Fibroblast of villous mesenchyme (primary cell): ENCODE measurements around the gene FUBP3. TPM values are rescaled to one million over a fixed set of nuclear protein-coding genes. Genes with fewer than 3 reads are reported as not detected.

ENCODE experiments used
- DNase-seq: peaks from one replicate; pipeline ENCODE4 v3.0.0-alpha.2; 2010; ENCODE audit warnings: low read depth
- H3K4me3 ChIP-seq: 2 replicates; pipeline ENCODE4 v1.5.1; 2011; ENCODE audit warnings: low read depth, mild to moderate bottlenecking, low read length
- total RNA-seq: library from RNA; depleted of rRNA; stranded (reverse); fragments of >200 nt; gene quantifications from 2 replicates; pipeline ENCODE4 v1.2.3, GENCODE V29; 2012
- TF ChIP-seq, protein P1 (sequence below): IDR thresholded peaks from 2 replicates; pipeline ENCODE4 v1.5.1; 2012; ENCODE audit warnings: low read depth, mild to moderate bottlenecking, low read length; ENCODE audit not compliant: insufficient read depth

FUBP3 gene
- total RNA-seq, 1 donor = 39.3 TPM

DNA sequence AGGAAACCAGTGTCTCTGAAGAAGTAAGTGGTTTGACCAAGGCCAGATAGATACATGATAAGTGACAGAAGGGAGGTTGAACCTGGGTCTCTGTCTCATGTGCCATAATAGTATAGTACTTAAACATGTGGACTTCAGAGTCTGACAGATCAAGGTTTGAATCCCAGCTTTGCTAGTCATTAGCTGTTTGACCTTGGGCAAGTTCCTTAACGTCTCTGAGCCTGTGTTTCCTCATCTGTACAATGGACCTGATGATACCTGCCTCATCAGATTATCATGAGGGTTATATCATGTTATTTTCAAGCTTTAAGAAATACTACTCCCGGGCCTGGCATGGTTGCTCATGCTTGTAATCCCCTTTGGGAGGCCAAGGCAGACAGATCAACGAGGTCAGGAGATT is 24.9 kb downstream of the FUBP3 start:
- TF ChIP-seq, protein P1, sequence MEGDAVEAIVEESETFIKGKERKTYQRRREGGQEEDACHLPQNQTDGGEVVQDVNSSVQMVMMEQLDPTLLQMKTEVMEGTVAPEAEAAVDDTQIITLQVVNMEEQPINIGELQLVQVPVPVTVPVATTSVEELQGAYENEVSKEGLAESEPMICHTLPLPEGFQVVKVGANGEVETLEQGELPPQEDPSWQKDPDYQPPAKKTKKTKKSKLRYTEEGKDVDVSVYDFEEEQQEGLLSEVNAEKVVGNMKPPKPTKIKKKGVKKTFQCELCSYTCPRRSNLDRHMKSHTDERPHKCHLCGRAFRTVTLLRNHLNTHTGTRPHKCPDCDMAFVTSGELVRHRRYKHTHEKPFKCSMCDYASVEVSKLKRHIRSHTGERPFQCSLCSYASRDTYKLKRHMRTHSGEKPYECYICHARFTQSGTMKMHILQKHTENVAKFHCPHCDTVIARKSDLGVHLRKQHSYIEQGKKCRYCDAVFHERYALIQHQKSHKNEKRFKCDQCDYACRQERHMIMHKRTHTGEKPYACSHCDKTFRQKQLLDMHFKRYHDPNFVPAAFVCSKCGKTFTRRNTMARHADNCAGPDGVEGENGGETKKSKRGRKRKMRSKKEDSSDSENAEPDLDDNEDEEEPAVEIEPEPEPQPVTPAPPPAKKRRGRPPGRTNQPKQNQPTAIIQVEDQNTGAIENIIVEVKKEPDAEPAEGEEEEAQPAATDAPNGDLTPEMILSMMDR = no peak
- no peak overlapping the region for H3K4me3 ChIP-seq
- no peak for DNase-seq

DNA sequence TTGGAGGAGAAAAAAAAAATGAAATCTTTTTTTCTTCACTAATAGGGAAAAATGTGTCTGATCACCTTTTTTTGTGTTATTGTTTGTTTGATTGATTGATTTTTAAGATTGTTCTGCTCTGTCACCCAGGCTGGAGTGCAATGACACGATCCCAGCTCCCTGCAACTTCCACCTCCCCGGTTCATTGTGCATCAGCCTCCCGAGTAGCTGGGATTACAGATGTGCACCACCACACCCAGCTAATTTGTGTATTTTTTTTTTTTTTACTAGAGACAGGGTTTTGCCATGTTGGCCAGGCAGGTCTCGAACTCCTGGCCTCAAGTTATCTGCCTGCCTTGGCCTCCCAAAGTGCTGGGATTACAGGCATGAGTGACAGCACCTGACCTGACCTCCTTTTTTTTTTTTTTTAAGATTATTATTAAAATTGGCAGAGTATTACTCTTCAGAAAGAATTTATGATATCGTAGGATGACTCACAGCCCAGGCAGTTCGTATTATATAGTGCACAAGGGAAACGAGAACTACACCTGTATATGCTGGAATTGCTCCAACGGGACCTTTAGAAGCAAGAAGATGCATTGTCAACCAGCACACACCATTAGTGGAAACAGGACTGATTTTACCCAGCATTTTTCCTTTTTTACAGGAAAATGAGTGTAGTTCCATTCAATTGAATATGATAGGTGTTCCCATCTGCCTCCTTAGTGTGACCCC is 27.7 kb downstream of the FUBP3 start:
- TF ChIP-seq, protein P1 = no peak
- DNase-seq = no peak
- H3K4me3 ChIP-seq = no peak overlapping the region

DNA sequence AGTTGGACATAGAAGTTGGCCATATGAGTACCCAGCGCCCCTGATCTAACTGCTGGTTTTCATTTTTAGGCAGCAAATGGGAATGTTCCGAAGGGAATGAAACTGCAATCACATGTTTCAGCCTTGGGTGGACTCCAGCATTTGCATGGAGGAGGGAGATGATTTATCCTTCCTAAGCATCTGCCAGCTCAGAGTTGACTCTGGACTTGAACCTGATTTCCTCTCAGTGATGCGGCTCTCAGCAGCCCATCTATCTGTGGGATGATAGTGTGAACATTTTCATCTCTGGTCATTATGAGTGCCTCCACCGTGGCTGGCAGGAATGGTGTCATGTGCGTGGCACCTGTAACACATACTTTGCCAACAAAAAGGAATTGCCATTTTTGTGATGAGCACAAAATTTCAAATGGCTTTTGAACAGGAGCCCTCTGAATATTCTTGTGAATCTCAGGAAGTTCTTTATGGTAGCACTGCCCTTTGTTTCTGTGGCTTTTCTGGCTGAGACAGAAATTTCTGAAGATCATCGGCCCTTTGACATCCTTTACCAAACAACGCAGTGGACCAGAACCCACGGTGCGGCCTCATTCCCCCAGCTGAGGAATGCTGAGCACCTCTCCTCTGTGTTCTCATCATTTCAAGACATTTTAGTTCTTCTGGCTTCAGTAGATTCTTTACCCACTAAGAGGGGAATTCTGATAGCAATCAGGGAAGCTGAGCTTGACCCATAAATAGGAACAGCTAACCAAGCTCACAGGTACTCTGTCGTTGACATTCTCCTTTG is 28.5 kb downstream of the FUBP3 start:
- no peak overlapping the region for H3K4me3 ChIP-seq
- peak; percentile 57 for DNase-seq
- TF ChIP-seq, protein P1 = no peak

DNA sequence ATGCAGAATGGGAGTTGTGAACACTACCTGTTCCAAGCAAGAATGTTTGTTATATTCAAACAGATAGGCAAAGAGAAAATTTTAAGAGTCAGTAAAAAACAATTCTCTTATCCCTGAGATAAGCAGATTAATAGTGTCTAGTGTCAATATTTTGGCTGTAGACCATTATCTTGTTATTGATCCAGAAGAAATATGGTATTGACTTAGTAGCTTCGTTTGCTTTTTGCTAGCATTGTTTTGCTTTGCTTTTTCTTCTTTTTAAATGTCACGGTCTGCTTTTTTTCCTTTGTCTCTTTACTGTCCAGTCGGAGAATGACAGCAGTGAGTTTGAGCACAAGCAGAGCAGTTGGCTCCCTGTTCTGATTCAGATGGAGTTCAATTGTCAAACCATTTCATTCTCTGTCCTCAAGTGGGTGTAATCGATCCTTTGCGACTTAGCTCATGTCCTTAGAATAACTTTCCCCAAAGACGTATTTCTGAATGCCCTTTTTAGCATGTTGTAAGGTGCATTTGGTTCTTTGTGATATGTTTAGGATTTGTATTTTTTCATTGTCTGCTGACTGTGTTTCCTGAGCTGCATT is 29.3 kb downstream of the FUBP3 start:
- DNase-seq = no peak
- TF ChIP-seq, protein P1 = no peak
- H3K4me3 ChIP-seq = no peak overlapping the region

DNA sequence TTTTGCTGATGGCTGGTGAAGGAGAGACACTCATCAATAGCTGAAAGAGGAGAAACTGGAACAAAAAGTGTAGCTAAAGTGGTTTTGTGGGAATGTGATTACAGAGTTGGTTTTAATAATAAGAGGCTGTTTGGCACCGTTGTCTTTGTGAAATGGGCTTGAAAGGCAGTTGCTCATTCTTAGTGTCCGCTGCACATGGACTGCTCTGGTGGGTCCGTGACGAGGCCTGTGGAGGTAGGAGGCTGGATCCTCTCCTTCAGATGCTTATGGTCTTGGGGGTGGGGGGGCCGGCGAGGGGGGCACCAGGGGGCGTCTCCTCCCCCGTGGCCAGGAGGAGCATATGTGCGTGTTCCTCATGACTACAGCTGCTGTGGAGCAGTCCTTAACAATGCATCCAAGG is 29.8 kb downstream of the FUBP3 start:
- TF ChIP-seq, protein P1 = no peak
- DNase-seq = no peak
- H3K4me3 ChIP-seq = no peak overlapping the region

DNA sequence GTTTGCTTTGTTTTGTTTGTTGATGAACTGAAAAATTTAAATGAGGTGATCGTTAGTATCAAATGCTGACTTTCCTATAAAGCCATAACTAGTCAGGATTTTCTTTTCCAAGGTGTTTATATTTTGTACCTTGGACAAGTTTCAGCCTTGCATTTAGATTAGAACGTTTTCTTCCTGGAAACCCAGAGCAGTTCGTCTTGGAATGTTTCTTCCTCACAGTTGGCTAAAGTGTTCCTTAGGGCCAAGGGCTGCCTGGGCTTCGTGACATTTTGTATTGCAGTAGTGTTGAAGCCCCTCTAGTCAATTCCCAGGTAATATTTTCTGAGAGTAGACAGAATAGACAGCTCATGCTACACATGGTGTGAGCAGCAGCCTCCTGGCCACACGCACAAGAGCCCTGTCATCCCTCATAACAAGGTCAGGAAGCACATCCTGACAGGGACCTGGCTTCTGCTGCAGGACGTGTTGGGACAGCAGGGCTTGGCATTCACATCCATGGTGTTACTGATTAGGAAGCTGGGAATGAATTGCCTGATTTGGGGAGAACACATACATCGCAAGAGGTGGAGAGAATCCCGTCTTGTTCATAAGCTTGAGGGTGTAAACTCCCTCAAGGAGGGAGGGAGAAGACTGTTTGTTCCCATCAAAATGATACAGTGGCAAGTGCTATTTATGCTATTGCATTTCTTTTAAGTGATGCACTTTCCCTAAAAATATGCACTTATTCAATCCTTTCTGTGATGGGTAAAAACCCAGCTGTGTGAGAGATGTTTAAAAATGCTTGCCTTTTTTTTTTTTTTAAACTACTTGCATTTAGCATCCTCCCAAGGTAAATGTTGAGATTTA is 31.7 kb downstream of the FUBP3 start:
- H3K4me3 ChIP-seq = no peak overlapping the region
- peak; percentile 6 for DNase-seq
- TF ChIP-seq, protein P1 = no peak
